OCI-LY3 (cell line): ENCODE results near the gene PAMR1.

Experiments
- CTCF ChIP-seq: fragments of 200-600, 300-600 bp; sonication (generic); IDR thresholded peaks from 2 replicates; pipeline ENCODE4 v1.5.1; 2014; ENCODE audit warnings: antibody characterized with exemption, low read length, low read depth
- EZH2phosphoT487 ChIP-seq: fragments of 200-600 bp; shearing (Covaris generic); IDR thresholded peaks from 2 replicates; pipeline ENCODE4 v1.6.1; 2018; ENCODE audit warnings: antibody characterized with exemption, mixed run types, low read depth

GRCh38 chr11:35473795-35474374 lies 51.5 kb downstream of the PAMR1 start:
- TF ChIP-seq CTCF = no peak
- no peak for TF ChIP-seq EZH2phosphoT487
